HepG2 (cell line): ENCODE data around the gene PARK7. TPM values are rescaled to one million over a fixed set of nuclear protein-coding genes. Genes with fewer than 3 reads are reported as not detected.
A peak's percentile ranks its signal among the peaks of the same experiment; 100 is the strongest.

Source experiments
- ATF7-NPFF ChIP-seq: sonication (generic); formaldehyde crosslinking; IDR thresholded peaks from 2 replicates; pipeline ENCODE4 v1.8.1; 2023; ENCODE audit warnings: mild to moderate bottlenecking, low read depth, missing genetic modification reagents, moderate library complexity
- ATM ChIP-seq: fragments of 450-650 bp; IDR thresholded peaks from 2 replicates; pipeline ENCODE4 v1.7.1; 2017; ENCODE audit warnings: mild to moderate bottlenecking, borderline replicate concordance
- BORCS8-MEF2B ChIP-seq: sonication (generic); formaldehyde crosslinking; IDR thresholded peaks from 2 replicates; pipeline ENCODE4 v1.8.0; 2022; ENCODE audit warnings: mild to moderate bottlenecking, missing genetic modification reagents
- CBX1 ChIP-seq: IDR thresholded peaks from one replicate; pipeline ENCODE4 v1.6.1; 2016; ENCODE audit warnings: antibody characterized with exemption, low read depth
- ELF3 ChIP-seq: IDR thresholded peaks from 2 replicates; pipeline ENCODE4 v1.6.1; 2016; ENCODE audit warnings: missing genetic modification reagents, missing compliant biosample characterization
- HOXA9 ChIP-seq: sonication (generic); formaldehyde crosslinking; IDR thresholded peaks from 2 replicates; pipeline ENCODE4 v1.8.1; 2022; ENCODE audit warnings: missing genetic modification reagents, mild to moderate bottlenecking, moderate library complexity, borderline replicate concordance
- MBD4 ChIP-seq: IDR thresholded peaks from 2 replicates; pipeline ENCODE4 v1.6.1; 2012; ENCODE audit warnings: low read length, inconsistent platforms, borderline replicate concordance
- MXI1 ChIP-seq: IDR thresholded peaks from 3 replicates; pipeline ENCODE4 v1.6.1; 2012; ENCODE audit warnings: low read depth, low read length, inconsistent platforms, borderline replicate concordance
- MYC ChIP-seq: sonication (generic); formaldehyde crosslinking; IDR thresholded peaks from 2 replicates; pipeline ENCODE4 v1.9.0; 2021; ENCODE audit warnings: missing genetic modification reagents, borderline replicate concordance
- NR2F1 ChIP-seq, 2 experiments: fragments of 450-650 bp in 1 of 2; formaldehyde crosslinking in 1 of 2; IDR thresholded peaks; 2 replicates each; pipeline versions ENCODE4 v1.5.0 to v1.6.1; 2016 to 2020; ENCODE audit warnings: mild to moderate bottlenecking in 1 of 2, missing compliant biosample characterization in 1 of 2, missing genetic modification reagents in 1 of 2, moderate library complexity in 1 of 2
- PRDM4 ChIP-seq: sonication (generic); formaldehyde crosslinking; IDR thresholded peaks from 2 replicates; pipeline ENCODE4 v1.9.0; 2021; ENCODE audit warnings: missing genetic modification reagents, borderline replicate concordance
- RXRB ChIP-seq: IDR thresholded peaks from 2 replicates; pipeline ENCODE4 v1.6.1; 2016; ENCODE audit warnings: borderline replicate concordance, missing genetic modification reagents, missing compliant biosample characterization
- TCF12 ChIP-seq, 2 experiments: fragments of 450-650 bp in 1 of 2; sonication (generic) in 1 of 2; formaldehyde crosslinking in 1 of 2; IDR thresholded peaks; 2 replicates each; pipeline versions ENCODE4 v1.6.1 to v1.8.0; 2017 to 2022; ENCODE audit warnings: antibody characterized with exemption in 1 of 2, mild to moderate bottlenecking in 1 of 2, missing genetic modification reagents in 1 of 2, moderate library complexity in 1 of 2
- TSC22D2 ChIP-seq: sonication (generic); formaldehyde crosslinking; IDR thresholded peaks from 2 replicates; pipeline ENCODE4 v1.5.1; 2020; ENCODE audit warnings: missing genetic modification reagents, mild to moderate bottlenecking, borderline replicate concordance
- ZNF180 ChIP-seq: sonication (generic); formaldehyde crosslinking; IDR thresholded peaks from 2 replicates; pipeline ENCODE4 v1.4.0; 2020; ENCODE audit warnings: low read depth, missing genetic modification reagents, borderline replicate concordance
- ZNF281 ChIP-seq: sonication (generic); formaldehyde crosslinking; IDR thresholded peaks from 2 replicates; pipeline ENCODE4 v1.4.0; 2020; ENCODE audit warnings: missing genetic modification reagents, borderline replicate concordance
- ZNF329 ChIP-seq: sonication (generic); formaldehyde crosslinking; IDR thresholded peaks from 2 replicates; pipeline ENCODE4 v1.9.0; 2021; ENCODE audit warnings: low read depth, mild to moderate bottlenecking, missing genetic modification reagents
- ZNF558 ChIP-seq: sonication (generic); formaldehyde crosslinking; IDR thresholded peaks from 2 replicates; pipeline ENCODE4 v1.9.0; 2022; ENCODE audit warnings: mild to moderate bottlenecking, missing genetic modification reagents, borderline replicate concordance
- ZNF775 ChIP-seq: sonication (generic); formaldehyde crosslinking; IDR thresholded peaks from 2 replicates; pipeline ENCODE4 v1.4.0; 2020; ENCODE audit warnings: missing genetic modification reagents, mild to moderate bottlenecking, moderate library complexity, borderline replicate concordance
- polyA plus RNA-seq, 8 experiments: library from polyadenylated mRNA; depleted of rRNA in 3 of 8; stranded (reverse) in 7 of 8; unstranded in 1 of 8; fragments of >200 nt; fragmentation: Illumina TruSeq in 4 of 8; extraction: Trizol in 4 of 8; gene quantifications; 2 replicates each; pipeline versions ENCODE4 v1.2.1 to v1.2.3, GENCODE V29; 2011 to 2016; ENCODE audit warnings: low read depth in 4 of 8, missing spikeins in 1 of 8, mixed read lengths in 1 of 8; ENCODE audit not compliant: insufficient read depth in 1 of 8
- total RNA-seq, 5 experiments: library from RNA; depleted of rRNA; stranded (reverse); fragments of >200 nt; fragmentation: Illumina TruSeq; extraction: Trizol; gene quantifications; 2 replicates each; pipeline ENCODE4 v1.2.3, GENCODE V29; 2016; ENCODE audit warnings: low read depth in 1 of 5
- TF ChIP-seq, protein P1 (sequence below): sonication (generic); formaldehyde crosslinking; IDR thresholded peaks from 2 replicates; pipeline ENCODE4 v1.8.1; 2022; ENCODE audit warnings: low read depth, mild to moderate bottlenecking, missing genetic modification reagents

The PARK7 gene
- total and polyA plus RNA-seq, 2 of the 13 experiments (the other 11 are each of a cell fraction or from before 2014, with no cell fraction given): 212 to 296 TPM

GRCh38 chr1:7975212-7975865 is 13.8 kb downstream of the PARK7 start (continued):
- no peak for TF ChIP-seq ZNF281 (CRISPR knock-in tag)
- TF ChIP-seq ELF3: peak; percentile 49
- TF ChIP-seq HOXA9 (CRISPR knock-in tag): no peak
- no peak for TF ChIP-seq PRDM4 (CRISPR knock-in tag)
- peak; percentile 65 for TF ChIP-seq RXRB
- TF ChIP-seq, protein P1, sequence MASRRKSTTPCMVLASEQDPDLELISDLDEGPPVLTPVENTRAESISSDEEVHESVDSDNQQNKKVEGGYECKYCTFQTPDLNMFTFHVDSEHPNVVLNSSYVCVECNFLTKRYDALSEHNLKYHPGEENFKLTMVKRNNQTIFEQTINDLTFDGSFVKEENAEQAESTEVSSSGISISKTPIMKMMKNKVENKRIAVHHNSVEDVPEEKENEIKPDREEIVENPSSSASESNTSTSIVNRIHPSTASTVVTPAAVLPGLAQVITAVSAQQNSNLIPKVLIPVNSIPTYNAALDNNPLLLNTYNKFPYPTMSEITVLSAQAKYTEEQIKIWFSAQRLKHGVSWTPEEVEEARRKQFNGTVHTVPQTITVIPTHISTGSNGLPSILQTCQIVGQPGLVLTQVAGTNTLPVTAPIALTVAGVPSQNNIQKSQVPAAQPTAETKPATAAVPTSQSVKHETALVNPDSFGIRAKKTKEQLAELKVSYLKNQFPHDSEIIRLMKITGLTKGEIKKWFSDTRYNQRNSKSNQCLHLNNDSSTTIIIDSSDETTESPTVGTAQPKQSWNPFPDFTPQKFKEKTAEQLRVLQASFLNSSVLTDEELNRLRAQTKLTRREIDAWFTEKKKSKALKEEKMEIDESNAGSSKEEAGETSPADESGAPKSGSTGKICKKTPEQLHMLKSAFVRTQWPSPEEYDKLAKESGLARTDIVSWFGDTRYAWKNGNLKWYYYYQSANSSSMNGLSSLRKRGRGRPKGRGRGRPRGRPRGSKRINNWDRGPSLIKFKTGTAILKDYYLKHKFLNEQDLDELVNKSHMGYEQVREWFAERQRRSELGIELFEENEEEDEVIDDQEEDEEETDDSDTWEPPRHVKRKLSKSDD: no peak
- no peak for TF ChIP-seq MBD4
- TF ChIP-seq ATF7-NPFF (CRISPR knock-in tag): no peak
- no peak for TF ChIP-seq TSC22D2 (CRISPR knock-in tag)
- TF ChIP-seq ATM: no peak
- no peak for TF ChIP-seq ZNF558 (CRISPR knock-in tag)
- no peak for TF ChIP-seq ZNF180 (CRISPR knock-in tag)
- TF ChIP-seq ZNF775 (CRISPR knock-in tag): no peak
- no peak for TF ChIP-seq TCF12 (IDR thresholded peaks at IDR 0.05)
- no peak for TF ChIP-seq TCF12 (CRISPR knock-in tag; IDR thresholded peaks at IDR 0.05)
- TF ChIP-seq NR2F1 (CRISPR knock-in tag; IDR thresholded peaks at IDR 0.05): no peak; a peak in 1 of 4 replicates
- peak; percentile 37; the same call in 1 of the 2 replicates for TF ChIP-seq MYC
- no peak for TF ChIP-seq CBX1
- TF ChIP-seq BORCS8-MEF2B (CRISPR knock-in tag): no peak
- no peak for TF ChIP-seq ZNF329 (CRISPR knock-in tag)
- peak; percentile 27; the same call in 1 of the 3 replicates for TF ChIP-seq MXI1
